Measurements from ENCODE around the gene KCNJ6.

DNA sequence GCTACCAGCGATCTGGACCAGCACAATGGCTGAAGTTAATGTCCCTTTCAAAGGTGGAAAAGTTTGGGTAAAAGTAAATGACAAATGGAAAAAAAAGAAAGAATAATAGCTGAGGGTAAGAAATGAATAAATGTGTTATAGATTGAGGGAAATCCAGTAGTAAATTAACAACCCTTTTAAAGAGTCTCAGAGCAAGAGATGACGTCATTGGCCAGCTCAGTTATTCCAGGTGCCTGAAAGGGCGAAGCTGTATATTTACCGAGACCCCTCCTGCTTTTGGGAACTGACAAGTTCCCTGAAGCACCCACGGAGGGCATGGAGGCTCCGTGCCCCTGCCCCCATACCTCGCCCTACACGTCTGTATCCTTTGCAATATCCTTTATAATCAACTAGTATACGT lies 40.5 kb upstream of the KCNJ6 start:
- TF ChIP-seq CEBPB (IDR thresholded peaks at IDR 0.05; ENCODE audit: low read depth, low read length) (no peak), KDM1A (IDR thresholded peaks at IDR 0.05; ENCODE audit: borderline replicate concordance, low read length) (no peak), RBBP5 (IDR thresholded peaks at IDR 0.05; ENCODE audit: borderline replicate concordance, low read depth, low read length) (no peak), ASH2L (IDR thresholded peaks at IDR 0.05; ENCODE audit: low read length) (no peak), EP300 (IDR thresholded peaks at IDR 0.05; ENCODE audit: borderline replicate concordance in 1 of 2, low read depth in 2 of 2, low read length in 2 of 2) (no peak), POLR2AphosphoS5 (IDR thresholded peaks at IDR 0.05; ENCODE audit: low read depth, low read length) (no peak), EZH2 (IDR thresholded peaks at IDR 0.05; ENCODE audit: low read depth, low read length, severe bottlenecking) (no peak), BRCA1 (IDR thresholded peaks at IDR 0.05; ENCODE audit: low read depth, low read length) (no peak), RFX5 (IDR thresholded peaks at IDR 0.05; ENCODE audit: borderline replicate concordance, low read depth, low read length) (no peak)
- TF ChIP-seq, protein P1, sequence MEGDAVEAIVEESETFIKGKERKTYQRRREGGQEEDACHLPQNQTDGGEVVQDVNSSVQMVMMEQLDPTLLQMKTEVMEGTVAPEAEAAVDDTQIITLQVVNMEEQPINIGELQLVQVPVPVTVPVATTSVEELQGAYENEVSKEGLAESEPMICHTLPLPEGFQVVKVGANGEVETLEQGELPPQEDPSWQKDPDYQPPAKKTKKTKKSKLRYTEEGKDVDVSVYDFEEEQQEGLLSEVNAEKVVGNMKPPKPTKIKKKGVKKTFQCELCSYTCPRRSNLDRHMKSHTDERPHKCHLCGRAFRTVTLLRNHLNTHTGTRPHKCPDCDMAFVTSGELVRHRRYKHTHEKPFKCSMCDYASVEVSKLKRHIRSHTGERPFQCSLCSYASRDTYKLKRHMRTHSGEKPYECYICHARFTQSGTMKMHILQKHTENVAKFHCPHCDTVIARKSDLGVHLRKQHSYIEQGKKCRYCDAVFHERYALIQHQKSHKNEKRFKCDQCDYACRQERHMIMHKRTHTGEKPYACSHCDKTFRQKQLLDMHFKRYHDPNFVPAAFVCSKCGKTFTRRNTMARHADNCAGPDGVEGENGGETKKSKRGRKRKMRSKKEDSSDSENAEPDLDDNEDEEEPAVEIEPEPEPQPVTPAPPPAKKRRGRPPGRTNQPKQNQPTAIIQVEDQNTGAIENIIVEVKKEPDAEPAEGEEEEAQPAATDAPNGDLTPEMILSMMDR (IDR thresholded peaks at IDR 0.05; ENCODE audit: control extremely low read depth in 1 of 3, insufficient read depth in 1 of 3, low read depth in 1 of 3, low read length in 3 of 3) = no peak
